HEK293T (cell line): ENCODE results near the gene MINDY2.

Experiments
- ARNT ChIP-seq: fragments of 450-650 bp; IDR thresholded peaks from 2 replicates; pipeline ENCODE4 v1.6.1; 2017; ENCODE audit warnings: mild to moderate bottlenecking
- BHLHE40 ChIP-seq: fragments of 450-650 bp; IDR thresholded peaks from 2 replicates; pipeline ENCODE4 v1.6.1; 2016; ENCODE audit warnings: mild to moderate bottlenecking, moderate library complexity, borderline replicate concordance
- CTBP1 ChIP-seq: fragments of 450-650 bp; IDR thresholded peaks from 2 replicates; pipeline ENCODE4 v1.6.1; 2016; ENCODE audit warnings: borderline replicate concordance
- ELF4 ChIP-seq: fragments of 450-650 bp; IDR thresholded peaks from 2 replicates; pipeline ENCODE4 v1.6.1; 2017; ENCODE audit warnings: antibody characterized with exemption
- FOXM1 ChIP-seq: fragments of 450-650 bp; IDR thresholded peaks from 2 replicates; pipeline ENCODE4 v1.6.1; 2017; ENCODE audit warnings: mild to moderate bottlenecking, borderline replicate concordance
- HDGF ChIP-seq: fragments of 450-650 bp; IDR thresholded peaks from 2 replicates; pipeline ENCODE4 v1.6.1; 2017; ENCODE audit warnings: antibody characterized with exemption, borderline replicate concordance
- L3MBTL2 ChIP-seq: fragments of 450-650 bp; conservative IDR thresholded peaks from 2 replicates; pipeline ENCODE4 v1.6.1; 2016; ENCODE audit warnings: mild to moderate bottlenecking
- LEF1 ChIP-seq: fragments of 450-650 bp; IDR thresholded peaks from 2 replicates; pipeline ENCODE4 v1.6.1; 2017; ENCODE audit warnings: mild to moderate bottlenecking, borderline replicate concordance
- NFRKB ChIP-seq: fragments of 450-650 bp; IDR thresholded peaks from 2 replicates; pipeline ENCODE4 v1.6.1; 2016; ENCODE audit warnings: mild to moderate bottlenecking, moderate library complexity
- SP1 ChIP-seq: fragments of 450-650 bp; IDR thresholded peaks from 2 replicates; pipeline ENCODE4 v1.6.1; 2017
- TARDBP ChIP-seq: fragments of 450-650 bp; IDR thresholded peaks from 2 replicates; pipeline ENCODE4 v1.6.1; 2016
- TF ChIP-seq, protein P1 (sequence below): fragments of 450-650 bp; IDR thresholded peaks from 2 replicates; pipeline ENCODE4 v1.6.1; 2016

DNA sequence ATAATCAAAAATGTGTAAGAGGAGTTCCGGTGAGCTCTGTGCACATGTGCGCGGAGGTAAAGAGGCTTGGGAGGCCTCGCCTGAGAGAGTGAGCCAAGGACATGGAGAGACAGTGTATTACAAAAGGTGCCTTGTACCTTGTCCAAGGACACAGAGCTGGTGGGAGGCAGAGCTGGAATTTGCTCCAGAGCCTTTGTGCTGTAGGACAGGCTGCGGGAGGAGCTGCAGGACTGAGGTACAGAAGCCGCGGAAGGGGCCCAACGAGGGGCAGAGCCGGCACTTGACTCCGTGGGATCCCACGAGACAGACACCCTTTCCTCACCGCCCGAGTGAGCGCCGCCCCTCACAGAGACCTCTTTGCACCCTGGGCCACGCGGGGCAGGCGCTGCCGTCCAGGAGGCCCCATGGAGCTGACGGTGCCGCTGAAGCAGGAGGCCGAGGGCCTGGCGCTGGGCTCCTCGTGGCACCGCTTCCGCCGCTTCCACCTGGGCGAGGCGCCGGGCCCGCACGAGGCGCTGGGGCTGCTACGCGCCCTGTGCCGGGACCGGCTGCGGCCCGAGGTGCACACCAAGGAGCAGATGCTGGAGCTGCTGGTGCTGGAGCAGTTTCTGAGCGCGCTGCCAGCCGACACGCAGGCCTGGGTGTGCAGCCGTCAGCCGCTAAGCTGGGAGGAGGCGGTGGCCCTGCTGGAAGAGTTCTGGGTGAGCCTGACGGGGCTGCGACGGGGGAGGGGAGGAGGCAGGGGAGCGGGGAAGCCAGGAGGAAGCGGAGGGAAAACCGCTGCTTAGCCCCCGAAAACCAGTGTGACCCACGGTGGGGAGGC, 93.7 kb downstream of the MINDY2 start:
- TF ChIP-seq FOXM1 (no peak), ELF4 (no peak), NFRKB (no peak), LEF1 (no peak), TARDBP (no peak), HDGF (no peak), SP1 (no peak), L3MBTL2 (no peak), CTBP1 (no peak), ARNT (no peak), BHLHE40 (no peak)
- TF ChIP-seq, protein P1, sequence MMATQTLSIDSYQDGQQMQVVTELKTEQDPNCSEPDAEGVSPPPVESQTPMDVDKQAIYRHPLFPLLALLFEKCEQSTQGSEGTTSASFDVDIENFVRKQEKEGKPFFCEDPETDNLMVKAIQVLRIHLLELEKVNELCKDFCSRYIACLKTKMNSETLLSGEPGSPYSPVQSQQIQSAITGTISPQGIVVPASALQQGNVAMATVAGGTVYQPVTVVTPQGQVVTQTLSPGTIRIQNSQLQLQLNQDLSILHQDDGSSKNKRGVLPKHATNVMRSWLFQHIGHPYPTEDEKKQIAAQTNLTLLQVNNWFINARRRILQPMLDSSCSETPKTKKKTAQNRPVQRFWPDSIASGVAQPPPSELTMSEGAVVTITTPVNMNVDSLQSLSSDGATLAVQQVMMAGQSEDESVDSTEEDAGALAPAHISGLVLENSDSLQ: no peak
